Kasumi-1 (cell line): ENCODE data around the gene ITPRID2.

Experiments used
- DNase-seq, 2 experiments: peaks; one replicate each; lab custom pipeline; 2025; lab: John Stamatoyannopoulos, UW

ITPRID2 gene

DNA sequence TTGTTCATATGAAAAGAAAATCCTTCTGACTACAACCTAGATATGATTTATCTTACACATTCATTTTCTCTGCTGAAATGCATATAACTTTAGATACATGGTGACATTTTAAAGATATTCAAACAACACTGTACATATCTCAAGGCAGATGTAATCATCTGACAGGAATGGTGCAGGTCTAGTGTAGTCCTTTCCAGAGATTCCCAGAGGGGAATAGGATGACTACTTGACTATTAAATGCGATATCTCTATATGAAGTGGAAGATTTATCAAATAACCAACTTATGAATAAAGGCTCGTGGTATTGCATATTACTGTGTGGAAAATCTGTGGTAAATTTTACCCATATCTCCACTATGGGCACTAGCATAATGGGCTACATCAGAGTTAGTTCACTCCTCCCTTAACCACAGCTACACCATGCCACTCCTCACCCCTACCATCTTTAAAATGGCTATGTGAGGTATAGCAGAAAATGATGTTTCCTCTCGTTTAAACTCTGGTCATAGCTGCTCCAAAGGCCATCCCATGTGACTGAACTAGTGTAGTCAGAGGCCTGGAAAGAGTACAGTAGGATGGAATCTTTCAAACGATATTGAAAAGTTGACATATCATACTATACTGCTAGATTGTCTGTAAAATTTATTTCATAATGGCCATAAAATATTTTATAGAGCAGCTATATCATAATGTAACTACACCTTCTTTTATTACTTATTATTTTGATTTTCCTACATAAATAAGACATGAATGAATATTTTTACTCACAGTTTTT is 9.1 kb upstream of the ITPRID2 start:
- no peak for DNase-seq

DNA sequence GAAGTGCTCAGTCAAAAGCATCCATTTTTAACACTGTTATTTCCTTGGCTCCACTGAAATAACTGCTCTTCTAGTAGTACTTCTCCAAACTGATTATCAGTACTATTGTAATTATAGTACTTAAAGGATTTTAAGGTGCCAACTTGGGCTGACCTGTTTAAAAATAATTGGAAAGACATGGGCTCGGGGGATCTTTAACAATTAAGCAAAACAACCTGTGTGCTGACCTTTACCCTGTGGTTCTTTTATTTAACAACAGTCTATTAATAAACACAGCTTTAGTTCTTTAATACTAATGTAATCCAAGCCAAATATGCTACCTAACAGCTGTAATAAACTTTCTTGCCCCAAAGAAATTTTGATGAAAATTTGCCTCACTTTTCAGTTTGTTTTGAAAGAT is 6.9 kb upstream of the ITPRID2 start:
- DNase-seq = no peak

DNA sequence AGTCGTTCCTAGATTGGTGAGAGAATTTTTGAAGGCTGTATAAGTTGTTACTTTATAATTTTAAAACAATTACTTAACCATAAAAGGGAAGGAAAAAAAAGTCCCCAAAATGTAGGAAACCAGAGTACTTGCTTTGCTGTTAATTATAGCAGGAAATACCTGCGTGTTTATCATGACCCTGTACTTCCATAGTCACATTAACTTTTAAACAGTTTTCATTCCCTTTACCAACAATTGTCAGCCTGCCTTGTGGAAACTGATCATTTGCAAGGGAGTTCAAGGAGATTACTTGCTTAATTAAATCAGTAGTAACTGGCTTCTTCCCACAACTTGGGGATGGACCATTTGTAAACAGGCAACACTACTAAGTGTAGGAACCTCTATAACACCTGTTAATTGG is 6.4 kb upstream of the ITPRID2 start:
- DNase-seq = no peak

DNA sequence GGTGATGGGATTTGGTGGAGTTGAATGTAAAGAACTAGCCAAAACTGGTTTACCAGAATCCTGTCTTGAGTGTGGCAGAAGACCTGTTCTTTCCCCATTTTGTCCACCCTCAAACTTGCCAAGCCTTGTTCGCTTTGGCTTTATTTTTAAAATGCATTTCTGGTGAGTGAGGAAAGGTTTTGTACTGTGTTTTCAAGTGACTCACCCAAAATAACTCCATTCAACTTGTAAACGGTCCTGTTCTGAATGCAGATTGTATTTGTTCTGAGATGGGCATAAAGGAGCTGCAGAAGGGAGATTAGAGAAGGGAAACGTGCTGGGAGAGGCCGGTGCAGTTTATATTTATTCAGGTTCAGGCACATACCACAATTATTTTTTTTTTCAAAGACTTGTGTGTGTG is 5.3 kb upstream of the ITPRID2 start:
- DNase-seq = no peak

DNA sequence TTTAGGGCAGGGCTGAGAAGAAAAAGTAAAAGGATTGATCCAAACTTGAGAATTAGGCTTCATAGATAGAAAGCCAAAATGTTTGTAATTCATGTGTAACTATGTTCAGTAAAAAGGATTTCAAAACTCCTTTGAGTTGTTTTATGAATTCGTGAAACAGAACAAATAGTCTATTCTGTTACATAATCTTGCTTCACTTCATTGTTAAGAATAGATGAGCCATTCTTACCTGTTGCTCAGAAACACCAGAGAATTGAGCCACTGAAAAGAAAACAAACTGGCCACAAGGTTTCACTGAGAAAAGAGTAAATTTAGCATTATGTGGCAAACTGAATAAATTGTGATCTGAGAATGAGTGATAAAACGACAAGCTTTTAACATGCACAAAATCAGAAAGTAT is 4.5 kb upstream of the ITPRID2 start:
- no peak for DNase-seq

DNA sequence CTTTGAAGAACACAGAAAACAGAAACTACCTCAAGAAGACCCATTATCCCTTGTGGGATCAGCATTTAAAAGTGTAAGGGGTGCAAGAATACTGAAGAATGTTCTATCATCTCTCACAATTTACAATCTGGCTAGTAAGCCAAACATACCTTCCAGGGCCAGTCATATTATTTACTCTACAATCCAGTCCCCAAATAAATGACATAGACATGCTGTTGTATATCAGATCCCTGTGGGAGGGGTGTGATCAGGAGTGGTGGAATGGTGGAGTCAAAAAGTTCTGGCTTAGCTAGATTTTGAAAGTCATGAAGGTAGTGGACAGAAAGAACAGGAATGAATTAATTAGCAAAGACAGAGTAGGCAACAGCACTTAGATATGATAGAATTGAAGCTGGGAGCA is 1.8 kb upstream of the ITPRID2 start:
- DNase-seq = no peak

DNA sequence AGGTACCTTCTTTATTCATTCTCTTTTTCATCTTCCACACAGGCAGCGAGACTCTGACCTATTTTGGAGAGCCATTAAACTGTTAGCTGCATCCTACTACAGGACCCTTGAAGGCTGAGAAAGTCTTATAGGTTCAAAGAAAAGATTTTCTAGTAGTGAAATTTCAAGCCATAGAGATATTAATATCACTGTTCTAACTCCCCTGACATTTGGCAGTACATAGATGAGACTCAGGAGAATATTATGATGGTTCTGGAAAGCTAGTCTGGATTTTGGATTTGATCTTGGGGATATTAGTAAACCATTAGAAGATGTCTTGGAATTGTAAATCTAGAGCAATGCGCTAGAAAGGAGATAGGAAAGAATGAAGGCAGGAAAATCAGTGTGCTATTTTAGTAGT is 1.3 kb upstream of the ITPRID2 start:
- no peak for DNase-seq

DNA sequence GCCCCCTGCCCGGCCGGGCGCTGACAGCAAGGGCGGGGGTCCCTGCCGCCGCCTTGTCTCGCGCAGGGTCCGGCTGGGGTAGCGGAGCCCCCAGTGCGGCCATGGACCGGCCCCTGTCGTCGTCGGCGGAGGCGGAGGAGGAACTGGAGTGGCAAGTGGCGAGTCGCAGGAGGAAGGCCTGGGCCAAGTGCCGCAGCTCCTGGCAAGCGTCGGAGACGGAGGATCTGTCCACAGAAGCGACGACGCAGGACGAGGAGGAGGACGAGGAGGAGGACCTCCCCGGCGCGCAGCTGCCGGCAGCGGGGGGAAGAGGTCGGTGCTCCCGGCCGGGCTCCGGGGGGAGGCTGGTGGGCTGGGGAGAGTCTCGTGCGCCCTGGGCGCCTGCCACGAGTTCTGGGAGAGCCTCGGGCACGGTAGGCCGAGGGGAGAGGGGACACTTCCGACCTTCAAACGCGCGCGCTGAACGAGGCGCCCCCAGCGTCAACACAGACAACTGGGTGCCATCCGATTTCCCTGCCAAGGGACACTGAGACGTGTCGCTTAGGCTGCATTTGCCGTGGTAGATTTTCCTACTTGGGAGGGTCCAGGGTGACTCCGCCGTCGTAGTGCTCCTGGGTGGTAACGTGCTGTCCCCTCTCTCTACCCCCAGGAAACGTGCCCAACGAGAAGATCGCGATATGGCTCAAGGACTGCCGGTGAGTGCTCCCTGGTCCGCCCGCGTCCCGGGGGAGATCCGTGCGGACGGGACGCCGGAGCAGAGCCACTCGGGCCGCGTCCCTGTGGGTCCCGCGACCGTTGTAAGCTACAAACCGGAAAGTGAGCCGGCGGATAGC is 652 bp downstream of the ITPRID2 start:
- DNase-seq = peak; percentile 79 to 82

DNA sequence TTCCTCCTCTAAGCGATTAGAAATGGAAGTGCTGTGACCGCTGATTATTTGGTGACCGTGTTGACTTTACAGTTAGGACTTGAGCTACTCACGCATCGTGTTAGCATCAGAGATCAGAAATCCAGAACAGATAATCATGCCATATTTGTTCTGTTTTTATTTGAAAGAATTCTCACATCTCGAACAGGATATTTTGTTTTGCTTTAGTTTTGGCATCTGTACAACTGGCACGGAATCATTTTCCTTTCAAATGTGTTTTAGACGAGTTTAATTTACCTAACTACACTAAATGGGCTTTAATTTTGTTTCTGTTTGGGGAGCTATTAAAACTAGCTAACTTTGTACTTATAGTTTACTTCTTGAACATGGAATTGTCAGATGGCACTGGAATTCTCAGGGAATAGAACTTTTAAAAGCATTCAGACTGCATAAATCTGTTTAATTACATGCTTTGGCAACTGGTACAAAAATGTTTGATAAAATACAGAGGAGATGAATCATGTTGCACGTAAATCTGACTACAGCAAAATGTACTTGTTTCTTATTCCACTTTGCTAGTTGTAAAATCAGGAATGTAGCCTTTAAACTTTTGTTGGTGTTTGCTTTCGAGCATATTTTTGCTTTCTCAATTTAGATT is 1.4 kb downstream of the ITPRID2 start:
- DNase-seq = no peak

DNA sequence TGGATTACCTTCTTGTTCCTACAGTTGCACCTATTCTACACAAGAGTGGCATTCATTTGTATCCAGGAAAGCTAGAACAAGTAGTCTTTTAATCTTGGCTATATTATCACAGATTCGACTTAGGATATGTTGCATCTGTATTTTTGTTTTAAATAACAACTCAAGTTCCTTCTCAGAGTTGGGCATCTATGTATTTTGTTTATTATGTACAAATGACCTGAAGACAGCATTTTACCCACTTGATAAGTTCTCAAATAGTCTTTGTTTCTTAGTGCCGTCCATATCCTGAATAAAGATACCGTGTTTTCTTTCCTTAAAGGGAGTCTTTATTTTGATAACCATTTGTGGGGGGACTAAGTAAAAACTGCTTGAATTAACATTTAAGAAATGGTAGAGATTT is 2.9 kb downstream of the ITPRID2 start:
- no peak for DNase-seq

DNA sequence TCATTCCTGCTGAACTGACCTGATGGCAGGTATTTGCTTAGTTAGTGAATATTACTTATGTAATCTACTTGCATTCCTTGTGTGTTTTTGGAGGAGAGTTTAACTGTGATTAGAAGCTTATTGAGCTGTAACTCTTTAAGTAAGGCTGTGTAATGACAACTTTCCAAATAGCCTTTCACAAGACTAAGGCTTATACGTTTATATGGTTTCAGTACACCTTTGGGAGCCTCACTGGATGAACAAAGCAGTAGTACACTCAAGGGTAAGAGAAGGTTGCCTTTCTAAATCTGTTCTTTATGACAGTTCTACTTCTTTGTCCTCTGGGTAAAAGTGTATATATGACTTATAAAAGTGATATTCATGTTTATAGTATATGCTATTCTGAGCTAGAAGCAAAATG is 4.3 kb downstream of the ITPRID2 start:
- DNase-seq = no peak

DNA sequence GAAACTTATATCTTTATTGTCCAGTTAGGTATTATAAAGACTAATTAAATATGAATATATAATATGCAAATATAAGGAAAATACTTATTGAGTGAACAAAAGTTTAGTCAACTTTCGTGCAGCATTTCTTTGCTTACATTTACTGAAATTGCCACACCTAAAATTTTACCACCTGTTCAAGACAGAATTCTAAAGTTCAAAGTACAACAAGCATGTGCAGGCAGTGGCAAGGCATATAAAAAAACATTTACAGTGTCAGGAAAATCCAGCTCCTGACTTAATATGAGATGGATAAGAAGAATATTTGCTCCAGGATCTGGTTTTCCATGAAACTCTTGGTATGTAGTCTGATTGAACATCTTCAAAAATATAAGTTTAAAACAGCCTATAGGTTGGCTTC is 4.8 kb downstream of the ITPRID2 start:
- DNase-seq = no peak

DNA sequence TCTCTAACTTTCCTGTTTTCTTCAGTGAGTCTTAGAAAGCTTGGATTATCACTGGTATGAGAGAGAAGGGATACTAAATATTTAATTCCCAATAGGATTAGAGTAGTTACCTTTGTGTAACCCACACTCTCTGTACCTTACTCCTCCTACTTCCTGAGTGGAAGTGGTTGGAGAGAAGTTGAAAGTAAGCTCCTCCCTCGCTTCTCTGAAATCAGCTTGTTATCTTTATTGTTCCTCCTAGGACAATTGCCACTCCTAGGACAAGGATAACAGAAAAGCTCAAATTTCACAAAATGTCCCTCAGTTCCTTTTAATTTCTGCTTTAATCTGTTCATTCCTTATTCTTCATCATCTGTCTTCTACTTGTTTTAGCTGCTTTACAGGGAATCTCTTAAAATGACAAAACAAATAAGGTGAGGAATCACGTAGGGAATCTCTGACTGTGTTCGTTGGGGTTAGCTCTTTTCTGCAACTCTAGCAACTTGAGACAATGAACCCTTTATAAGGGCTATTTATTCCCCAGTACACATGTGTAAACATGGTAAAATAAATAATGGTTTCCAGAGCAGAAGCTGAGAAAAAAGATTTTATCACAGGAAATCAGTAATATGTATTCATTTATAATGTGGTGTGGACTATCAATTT is 8.6 kb downstream of the ITPRID2 start:
- peak; percentile 50 to 61 for DNase-seq

DNA sequence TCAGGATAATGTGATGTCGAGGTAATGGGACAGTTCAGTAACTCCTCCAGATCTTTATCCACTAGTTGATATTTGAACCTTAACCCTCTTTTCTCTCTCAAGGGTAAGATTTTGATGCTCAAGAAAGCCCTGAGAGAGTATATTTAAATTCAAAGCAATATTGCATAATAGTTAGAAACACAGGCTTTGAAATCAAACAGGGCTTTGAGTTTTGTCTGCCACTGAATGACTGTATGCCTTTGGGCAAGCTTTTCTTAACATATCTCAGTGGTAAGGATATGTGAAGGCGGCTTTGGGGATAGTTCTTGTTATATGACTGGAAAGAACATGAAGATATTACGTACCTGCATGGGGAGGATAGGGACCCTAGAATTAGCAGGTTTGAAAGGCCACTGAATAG is 11.1 kb downstream of the ITPRID2 start:
- no peak for DNase-seq

DNA sequence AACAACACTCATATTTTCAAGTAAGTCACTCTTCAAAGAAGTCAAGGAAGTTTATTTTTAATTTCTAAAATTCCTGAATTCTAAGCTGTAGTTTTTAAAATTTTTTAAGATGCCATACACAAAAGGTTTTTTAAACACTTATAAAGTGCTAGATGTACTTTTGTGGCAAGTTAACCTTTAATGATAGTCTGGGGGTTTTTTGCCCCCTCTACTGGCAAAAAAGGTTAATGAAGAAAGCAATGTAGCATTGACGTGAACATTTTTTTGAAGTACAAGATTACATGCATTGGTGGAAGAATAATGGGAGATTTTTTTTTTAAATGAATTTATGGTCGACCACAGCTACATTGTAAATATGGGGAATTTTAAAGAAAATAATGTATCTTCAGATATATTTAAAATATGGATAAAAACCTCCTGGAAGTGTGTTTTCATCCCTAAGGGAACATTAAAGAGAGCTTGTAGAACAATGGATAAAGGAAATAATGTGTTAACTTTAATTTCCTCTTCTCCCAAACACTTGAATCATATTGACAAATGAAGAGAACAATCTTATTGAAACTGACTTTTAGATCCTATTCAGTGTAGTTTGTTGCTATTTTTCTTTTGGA is 12.6 kb downstream of the ITPRID2 start:
- peak; percentile 65 to 69 for DNase-seq

DNA sequence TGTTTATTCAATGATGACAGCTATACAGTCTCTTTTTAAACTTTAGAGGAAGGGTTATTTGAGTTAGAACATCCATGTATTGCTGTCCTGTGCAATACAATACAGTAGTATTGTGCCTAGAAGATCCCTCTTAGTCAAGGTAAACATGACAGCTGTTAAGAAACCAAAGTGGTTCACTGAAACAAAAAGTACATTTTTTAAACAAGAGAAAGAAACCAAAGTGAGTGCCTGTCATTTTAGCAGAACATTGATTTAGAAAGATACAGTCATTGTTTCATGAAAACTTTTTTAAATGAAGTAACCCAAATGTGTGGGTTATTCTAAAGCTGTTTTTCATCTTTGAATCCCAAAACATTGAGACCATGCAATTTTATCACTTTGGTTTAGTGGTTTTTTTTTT is 15.5 kb downstream of the ITPRID2 start:
- no peak for DNase-seq

DNA sequence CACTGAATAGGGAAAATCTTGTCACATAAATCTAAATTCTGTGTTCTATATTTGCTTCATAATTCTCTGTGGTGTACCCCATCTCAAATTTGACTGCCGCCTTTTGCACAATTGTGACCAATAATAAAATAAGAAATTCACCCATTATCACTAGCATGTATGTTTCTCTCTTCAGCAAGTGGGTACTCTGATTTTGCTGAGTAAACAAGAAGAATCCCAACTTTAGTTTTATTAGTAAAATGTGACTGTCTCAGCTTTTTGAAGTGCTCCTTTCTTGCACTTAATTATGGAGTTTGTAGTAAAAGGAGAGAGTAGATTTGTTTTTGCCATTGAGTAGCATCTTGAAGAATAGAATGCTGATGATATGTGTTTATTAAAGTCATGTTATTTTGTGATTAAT is 16.1 kb downstream of the ITPRID2 start:
- no peak for DNase-seq

DNA sequence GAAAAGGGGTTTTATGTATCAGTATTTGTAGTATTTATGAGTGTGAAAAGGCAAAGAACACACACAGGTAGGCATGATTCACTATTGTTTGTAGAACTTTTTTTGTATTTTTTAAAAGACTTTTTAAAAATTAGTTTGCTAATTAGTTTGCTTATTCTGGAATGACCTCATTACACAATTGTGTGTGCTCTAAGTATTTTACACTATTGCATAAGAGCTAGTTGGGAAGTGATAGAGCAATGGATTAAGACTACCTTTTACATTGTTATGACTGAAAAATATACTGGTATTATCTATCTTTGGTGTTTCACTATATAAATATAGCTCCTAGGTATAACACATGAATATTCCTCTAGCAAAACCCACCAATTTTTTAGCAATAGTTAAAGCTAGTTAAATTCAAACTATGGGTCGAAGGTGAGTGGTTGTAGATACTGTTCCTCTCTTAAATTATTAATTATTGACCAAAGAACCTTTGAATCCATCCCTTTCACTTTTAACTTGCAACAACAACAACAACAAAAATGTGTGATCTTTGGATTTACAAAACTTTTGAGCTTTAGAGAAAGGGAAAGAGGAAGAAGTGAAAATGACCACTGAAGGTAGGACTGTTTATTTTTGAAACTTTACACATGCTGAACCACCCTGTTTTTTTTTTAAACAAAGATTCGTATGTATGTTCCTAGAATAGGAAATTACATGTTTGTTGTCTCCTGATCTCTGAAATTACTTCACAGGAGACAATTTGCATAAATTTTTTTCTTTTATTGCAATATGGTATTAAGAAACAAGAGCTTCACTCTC is 18.7 kb downstream of the ITPRID2 start:
- DNase-seq = no peak

DNA sequence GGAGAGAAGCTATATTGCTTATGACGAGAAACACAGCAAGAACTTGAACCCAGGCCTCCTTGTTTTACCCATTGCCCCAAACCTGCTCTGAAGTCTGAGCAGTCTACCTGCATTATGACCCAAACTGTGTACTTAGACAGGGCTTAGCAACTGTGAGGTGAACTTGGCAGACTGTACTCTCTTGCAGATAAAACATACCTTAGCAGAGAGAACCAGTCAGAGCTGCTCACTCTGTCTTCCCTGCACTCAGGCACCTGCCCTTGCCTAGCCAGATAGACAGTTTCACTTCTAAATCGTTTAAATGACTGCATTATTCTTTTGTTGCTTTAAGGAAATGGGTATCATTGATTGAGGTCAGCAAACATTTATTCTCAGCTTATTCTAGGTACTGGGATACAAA is 20.3 kb downstream of the ITPRID2 start:
- DNase-seq = no peak

DNA sequence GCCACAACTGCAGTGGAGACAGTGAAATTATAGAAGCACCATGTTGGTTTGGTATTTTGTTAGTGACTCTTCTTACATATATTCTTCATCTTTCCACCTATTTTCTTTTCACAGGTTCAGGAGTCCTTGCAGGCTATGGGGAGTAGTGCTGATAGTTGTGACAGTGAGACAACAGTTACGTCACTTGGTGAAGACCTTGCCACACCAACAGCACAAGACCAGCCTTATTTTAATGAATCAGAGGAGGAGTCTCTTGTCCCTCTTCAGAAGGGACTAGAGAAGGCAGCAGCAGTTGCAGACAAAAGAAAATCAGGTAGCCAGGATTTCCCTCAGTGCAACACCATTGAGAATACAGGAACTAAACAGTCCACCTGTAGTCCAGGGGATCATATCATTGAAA is 23.6 kb downstream of the ITPRID2 start:
- DNase-seq = no peak
